ENCODE data around the gene COMMD9.

COMMD9 gene

GRCh38 chr11:36253238-36253637 lies 36.0 kb downstream of the COMMD9 start:
- no peaks in the 10 kb centered on the region for H3K4me1 ChIP-seq (ENCODE audit: insufficient read depth, low read length, severe bottlenecking)
- no peaks in the 10 kb centered on the region for H3K27me3 ChIP-seq (ENCODE audit: insufficient read depth, low read length)
- no peak overlapping the region for H2AFZ ChIP-seq (ENCODE audit: low read length)
- H3K9me3 ChIP-seq (ENCODE audit: low read length): no peaks in the 10 kb centered on the region
- TF ChIP-seq, protein P1, sequence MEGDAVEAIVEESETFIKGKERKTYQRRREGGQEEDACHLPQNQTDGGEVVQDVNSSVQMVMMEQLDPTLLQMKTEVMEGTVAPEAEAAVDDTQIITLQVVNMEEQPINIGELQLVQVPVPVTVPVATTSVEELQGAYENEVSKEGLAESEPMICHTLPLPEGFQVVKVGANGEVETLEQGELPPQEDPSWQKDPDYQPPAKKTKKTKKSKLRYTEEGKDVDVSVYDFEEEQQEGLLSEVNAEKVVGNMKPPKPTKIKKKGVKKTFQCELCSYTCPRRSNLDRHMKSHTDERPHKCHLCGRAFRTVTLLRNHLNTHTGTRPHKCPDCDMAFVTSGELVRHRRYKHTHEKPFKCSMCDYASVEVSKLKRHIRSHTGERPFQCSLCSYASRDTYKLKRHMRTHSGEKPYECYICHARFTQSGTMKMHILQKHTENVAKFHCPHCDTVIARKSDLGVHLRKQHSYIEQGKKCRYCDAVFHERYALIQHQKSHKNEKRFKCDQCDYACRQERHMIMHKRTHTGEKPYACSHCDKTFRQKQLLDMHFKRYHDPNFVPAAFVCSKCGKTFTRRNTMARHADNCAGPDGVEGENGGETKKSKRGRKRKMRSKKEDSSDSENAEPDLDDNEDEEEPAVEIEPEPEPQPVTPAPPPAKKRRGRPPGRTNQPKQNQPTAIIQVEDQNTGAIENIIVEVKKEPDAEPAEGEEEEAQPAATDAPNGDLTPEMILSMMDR (IDR thresholded peaks at IDR 0.05; ENCODE audit: low read length): no peak
- TF ChIP-seq EZH2 (IDR thresholded peaks at IDR 0.05; ENCODE audit: borderline replicate concordance, low read length): no peak
- H3F3A ChIP-seq (ENCODE audit: insufficient read depth, low read length): no peaks in the 10 kb centered on the region
- H3K27ac ChIP-seq (ENCODE audit: low read depth, low read length, poor library complexity, severe bottlenecking): no peak overlapping the region
- no peak overlapping the region for H3K9ac ChIP-seq (ENCODE audit: low read length)
- no peaks in the 10 kb centered on the region for H4K20me1 ChIP-seq (ENCODE audit: insufficient read depth, low read length)
- no peak overlapping the region for H3K4me2 ChIP-seq (ENCODE audit: low read length)
- no peaks in the 10 kb centered on the region for H3K9me2 ChIP-seq (ENCODE audit: low read depth, low read length)
- no peak overlapping the region for H3K4me3 ChIP-seq (ENCODE audit: low read depth, low read length, poor library complexity, severe bottlenecking)
- H3K79me2 ChIP-seq (ENCODE audit: insufficient read depth, low read length): no peaks in the 10 kb centered on the region
- H3K36me3 ChIP-seq (ENCODE audit: insufficient read depth, low read length): no peaks in the 10 kb centered on the region

- no peak overlapping the region for H3K9ac ChIP-seq (ENCODE audit: low read length)
- no peaks in the 10 kb centered on the region for H3K27me3 ChIP-seq (ENCODE audit: insufficient read depth, low read length)
- no peaks in the 10 kb centered on the region for H3K36me3 ChIP-seq (ENCODE audit: insufficient read depth, low read length)
- H3K4me3 ChIP-seq (ENCODE audit: low read depth, low read length, poor library complexity, severe bottlenecking): no peak overlapping the region
- H3F3A ChIP-seq (ENCODE audit: insufficient read depth, low read length): no peaks in the 10 kb centered on the region
- TF ChIP-seq, protein P1 (IDR thresholded peaks at IDR 0.05; ENCODE audit: low read length): no peak
- H2AFZ ChIP-seq (ENCODE audit: low read length): no peak overlapping the region
- H3K27ac ChIP-seq (ENCODE audit: low read depth, low read length, poor library complexity, severe bottlenecking): no peak overlapping the region
- H3K4me1 ChIP-seq (ENCODE audit: insufficient read depth, low read length, severe bottlenecking): no peaks in the 10 kb centered on the region
- no peaks in the 10 kb centered on the region for H3K9me2 ChIP-seq (ENCODE audit: low read depth, low read length)
- no peaks in the 10 kb centered on the region for H3K79me2 ChIP-seq (ENCODE audit: insufficient read depth, low read length)
- no peaks in the 10 kb centered on the region for H3K9me3 ChIP-seq (ENCODE audit: low read length)
- H4K20me1 ChIP-seq (ENCODE audit: insufficient read depth, low read length): no peaks in the 10 kb centered on the region
- H3K4me2 ChIP-seq (ENCODE audit: low read length): no peak overlapping the region
These were observed 37.4 kb downstream of the COMMD9 start for GRCh38 chr11:36251823-36252222.

- Histone ChIP-seq H3K9me3 (ENCODE audit: low read length) (no peaks in the 10 kb centered on the region), H3K4me2 (ENCODE audit: low read length) (no peak overlapping the region), H3K27ac (ENCODE audit: low read depth, low read length, poor library complexity, severe bottlenecking) (no peak overlapping the region), H3K9me2 (ENCODE audit: low read depth, low read length) (no peaks in the 10 kb centered on the region), H3K27me3 (ENCODE audit: insufficient read depth, low read length) (no peaks in the 10 kb centered on the region), H3K4me3 (ENCODE audit: low read depth, low read length, poor library complexity, severe bottlenecking) (no peak overlapping the region), H3K79me2 (ENCODE audit: insufficient read depth, low read length) (no peaks in the 10 kb centered on the region), H3K9ac (ENCODE audit: low read length) (no peak overlapping the region), H3F3A (ENCODE audit: insufficient read depth, low read length) (no peaks in the 10 kb centered on the region), H2AFZ (ENCODE audit: low read length) (no peak overlapping the region), H4K20me1 (ENCODE audit: insufficient read depth, low read length) (no peaks in the 10 kb centered on the region), H3K36me3 (ENCODE audit: insufficient read depth, low read length) (no peaks in the 10 kb centered on the region), H3K4me1 (ENCODE audit: insufficient read depth, low read length, severe bottlenecking) (no peaks in the 10 kb centered on the region)
- TF ChIP-seq EZH2 (IDR thresholded peaks at IDR 0.05; ENCODE audit: borderline replicate concordance, low read length): no peak
- TF ChIP-seq, protein P1 (IDR thresholded peaks at IDR 0.05; ENCODE audit: low read length): no peak
These were observed 40.0 kb downstream of the COMMD9 start for GRCh38 chr11:36249246-36249645.

Data from OCI-LY1 (cell line).